PC-9 (cell line): Measurements from ENCODE around the gene ZDHHC11. TPM values are rescaled to one million over a fixed set of nuclear protein-coding genes. Genes with fewer than 3 reads are reported as not detected.

Experiments
- BruUV-seq: library from RNA; stranded (reverse); fragments of 400-500 nt; replicated peaks from 2 replicates; lab custom pipeline; 2021; lab: Mats Ljungman, UMichigan
- CTCF ChIA-PET: fragments of 300-600 bp; sonication (Branson Sonifier 250); formaldehyde crosslinking; loops from one replicate; lab custom pipeline; 2022; ENCODE audit warnings: antibody characterized with exemption; lab: Charles Lee
- POLR2A ChIA-PET: fragments of 300-600 bp; sonication (Branson Sonifier 250); formaldehyde crosslinking; loops from one replicate; lab custom pipeline; 2022; ENCODE audit warnings: antibody characterized with exemption; ENCODE audit not compliant: unreplicated experiment; lab: Charles Lee
- DNase-seq, 2 experiments: peaks; one replicate each; pipeline versions ENCODE4 v3.0.0 to v3.0.0-alpha.2; 2015 to 2022; ENCODE audit warnings: mixed read lengths in 1 of 2
- H2AFZ ChIP-seq: fragments of 200-600 bp; sonication (generic); 2 replicates; pipeline ENCODE4 v1.8.1; 2017; ENCODE audit warnings: antibody characterized with exemption
- H3F3A ChIP-seq: fragments of 200-600 bp; sonication (generic); 2 replicates; pipeline ENCODE4 v1.8.1; 2017; ENCODE audit warnings: antibody characterized with exemption, mild to moderate bottlenecking, low read depth; ENCODE audit not compliant: insufficient read depth
- H3K27ac ChIP-seq: fragments of 200-600 bp; sonication (generic); 2 replicates; pipeline ENCODE4 v1.6.1; 2016; ENCODE audit warnings: mixed run types
- H3K27me3 ChIP-seq: fragments of 200-600 bp; sonication (generic); 2 replicates; pipeline ENCODE4 v1.6.1; 2016; ENCODE audit warnings: low read depth, mixed run types; ENCODE audit not compliant: insufficient read depth
- H3K36me3 ChIP-seq: fragments of 200-600 bp; sonication (generic); 2 replicates; pipeline ENCODE4 v1.6.1; 2016; ENCODE audit warnings: low read depth, mixed run types
- H3K4me1 ChIP-seq: fragments of 200-600 bp; sonication (generic); replicated peaks from 2 replicates; pipeline ENCODE4 v1.6.1; 2016; ENCODE audit warnings: mixed run types; ENCODE audit not compliant: insufficient read depth
- H3K4me2 ChIP-seq: fragments of 200-600 bp; sonication (generic); 2 replicates; pipeline ENCODE4 v1.6.1; 2017; ENCODE audit warnings: mixed run types
- H3K4me3 ChIP-seq: fragments of 200-600 bp; sonication (generic); 2 replicates; pipeline ENCODE4 v1.6.1; 2016; ENCODE audit warnings: mixed run types
- H3K79me2 ChIP-seq: fragments of 200-600 bp; sonication (generic); 2 replicates; pipeline ENCODE4 v1.6.1; 2017; ENCODE audit warnings: low read depth, mixed run types
- H3K9me2 ChIP-seq: fragments of 200-600 bp; sonication (generic); 2 replicates; pipeline ENCODE4 v1.8.1; 2017; ENCODE audit warnings: mild to moderate bottlenecking; ENCODE audit not compliant: insufficient read depth
- H3K9me3 ChIP-seq: fragments of 200-600 bp; sonication (generic); 2 replicates; pipeline ENCODE4 v1.8.1; 2016; ENCODE audit warnings: low read depth; ENCODE audit not compliant: insufficient read depth
- H4K20me1 ChIP-seq: fragments of 200-600 bp; sonication (generic); 2 replicates; pipeline ENCODE4 v1.8.1; 2017; ENCODE audit not compliant: insufficient read depth
- EZH2 ChIP-seq: fragments of 200-600 bp; sonication (generic); IDR thresholded peaks from 2 replicates; pipeline ENCODE4 v1.8.0; 2017; ENCODE audit warnings: antibody characterized with exemption, low read depth
- intact Hi-C: fragments of 100-400 bp; cut with micrococcal nuclease; formaldehyde crosslinking; loops from one replicate; pipeline ENCODE4 v1.10.0; 2022; ENCODE audit not compliant: unreplicated experiment
- total RNA-seq: library from RNA; stranded (reverse); gene quantifications from 2 replicates; pipeline ENCODE4 v1.2.3, GENCODE V29; 2021
- TF ChIP-seq, protein P1 (sequence below): fragments of 200-600 bp; sonication (generic); conservative IDR thresholded peaks from 2 replicates; pipeline ENCODE4 v1.6.1; 2017; ENCODE audit warnings: mixed run types, antibody characterized with exemption, mild to moderate bottlenecking, moderate library complexity

ZDHHC11 gene
- total RNA-seq, 1 experiment from 2014 or later = 13.1 TPM

DNA sequence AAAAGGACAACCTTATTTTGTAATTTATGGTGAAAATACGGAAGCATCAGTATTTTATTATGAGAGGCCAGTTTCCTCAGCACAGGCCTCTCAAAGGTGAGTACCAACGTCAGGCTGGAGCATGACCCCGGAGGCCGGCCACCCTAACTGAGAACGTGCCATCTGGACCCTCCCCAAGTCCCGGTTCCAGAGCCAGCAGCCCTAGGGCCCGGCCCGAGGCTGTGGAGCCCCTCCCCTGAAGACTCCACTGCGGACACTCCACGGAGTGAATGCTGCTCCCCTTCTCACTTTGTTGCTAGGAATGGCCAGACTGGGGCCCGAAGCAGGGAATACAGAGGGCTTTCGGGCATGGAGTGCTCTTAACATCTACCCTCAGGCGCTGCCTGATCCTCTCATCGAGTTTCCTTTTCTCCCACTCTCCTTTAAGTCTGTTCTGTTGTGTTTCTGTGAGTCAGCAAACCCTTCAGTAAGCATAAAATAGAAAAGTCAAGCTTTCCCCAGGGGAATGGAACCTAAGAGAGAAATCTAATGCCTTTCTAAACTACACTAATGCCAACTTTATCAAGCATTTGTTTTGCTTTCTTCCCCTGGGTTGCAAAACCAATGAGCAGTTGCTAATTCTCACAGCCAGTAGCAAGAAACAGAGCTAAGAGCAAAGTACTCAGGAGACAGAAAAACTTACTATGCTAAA is 37.3 kb upstream of the ZDHHC11 start:
- TF ChIP-seq, protein P1, sequence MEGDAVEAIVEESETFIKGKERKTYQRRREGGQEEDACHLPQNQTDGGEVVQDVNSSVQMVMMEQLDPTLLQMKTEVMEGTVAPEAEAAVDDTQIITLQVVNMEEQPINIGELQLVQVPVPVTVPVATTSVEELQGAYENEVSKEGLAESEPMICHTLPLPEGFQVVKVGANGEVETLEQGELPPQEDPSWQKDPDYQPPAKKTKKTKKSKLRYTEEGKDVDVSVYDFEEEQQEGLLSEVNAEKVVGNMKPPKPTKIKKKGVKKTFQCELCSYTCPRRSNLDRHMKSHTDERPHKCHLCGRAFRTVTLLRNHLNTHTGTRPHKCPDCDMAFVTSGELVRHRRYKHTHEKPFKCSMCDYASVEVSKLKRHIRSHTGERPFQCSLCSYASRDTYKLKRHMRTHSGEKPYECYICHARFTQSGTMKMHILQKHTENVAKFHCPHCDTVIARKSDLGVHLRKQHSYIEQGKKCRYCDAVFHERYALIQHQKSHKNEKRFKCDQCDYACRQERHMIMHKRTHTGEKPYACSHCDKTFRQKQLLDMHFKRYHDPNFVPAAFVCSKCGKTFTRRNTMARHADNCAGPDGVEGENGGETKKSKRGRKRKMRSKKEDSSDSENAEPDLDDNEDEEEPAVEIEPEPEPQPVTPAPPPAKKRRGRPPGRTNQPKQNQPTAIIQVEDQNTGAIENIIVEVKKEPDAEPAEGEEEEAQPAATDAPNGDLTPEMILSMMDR = no peak
- no peak for TF ChIP-seq EZH2
- DNase-seq = no peak
- Histone ChIP-seq H3K79me2 (peaks cover 63% of the 10 kb centered on the region), H3K9me3 (no peaks in the 10 kb centered on the region), H3K4me2 (no peak overlapping the region), H4K20me1 (peaks cover 20% of the 10 kb centered on the region), H2AFZ (no peak overlapping the region), H3F3A (no peaks in the 10 kb centered on the region; the same call in 1 of the 2 replicates), H3K9me2 (no peaks in the 10 kb centered on the region), H3K4me3 (no peak overlapping the region), H3K4me1 (peaks cover 7% of the 10 kb centered on the region), H3K27me3 (no peaks in the 10 kb centered on the region), H3K27ac (no peak overlapping the region), H3K36me3 (peaks cover 68% of the 10 kb centered on the region)
- ChIA-PET POLR2A (no interaction called here), CTCF (no interaction called here)
- intact Hi-C loops = no loop called here
- no TSS peak for BruUV-seq

DNA sequence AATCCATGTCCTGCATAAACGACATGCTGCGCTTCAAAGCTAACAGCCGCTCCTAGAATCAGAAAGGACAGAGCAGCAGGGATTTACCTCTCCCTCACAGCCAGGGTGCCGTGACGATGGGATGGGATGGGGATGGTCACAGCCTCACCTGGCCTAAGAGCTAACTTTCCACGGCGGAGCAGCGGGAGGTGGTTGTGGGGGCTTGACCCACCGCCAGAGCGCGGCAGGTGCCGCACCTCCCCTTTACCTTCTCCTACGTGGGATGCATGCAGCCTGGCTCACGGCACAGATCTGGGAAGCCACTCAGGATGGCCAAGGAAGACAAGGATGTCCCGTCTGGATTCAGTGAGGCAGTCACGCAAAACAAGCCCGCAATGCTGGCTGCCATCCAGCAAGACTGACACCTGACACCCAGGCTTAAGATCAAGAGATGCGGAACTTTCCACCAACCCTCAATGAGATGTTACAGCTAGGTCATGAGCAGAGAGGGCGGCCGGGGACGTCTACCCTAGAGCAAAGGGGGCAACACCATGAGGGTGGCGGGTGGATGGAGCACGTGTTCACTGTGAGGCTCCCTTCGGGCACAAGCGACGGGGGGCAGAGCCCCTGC is 36.0 kb upstream of the ZDHHC11 start:
- POLR2A ChIA-PET = interaction anchor here (0.7 kb wide), 1 partner anchor 234 kb away, joined by 3 read pairs; no protein-coding TSS in a partner anchor
- Histone ChIP-seq H3K9me3 (no peaks in the 10 kb centered on the region), H3K79me2 (peaks cover 67% of the 10 kb centered on the region), H3K27me3 (no peaks in the 10 kb centered on the region), H3K36me3 (peaks cover 80% of the 10 kb centered on the region), H3K4me3 (no peak overlapping the region), H3K4me1 (peaks cover 7% of the 10 kb centered on the region), H3K27ac (no peak overlapping the region), H3K9me2 (no peaks in the 10 kb centered on the region), H3K4me2 (no peak overlapping the region), H4K20me1 (peaks cover 31% of the 10 kb centered on the region), H2AFZ (no peak overlapping the region), H3F3A (no peaks in the 10 kb centered on the region; the same call in 1 of the 2 replicates)
- BruUV-seq = no TSS peak
- CTCF ChIA-PET = interaction anchor here (0.6 kb wide), 1 partner anchor 456 kb away, joined by 4 read pairs; no protein-coding TSS in a partner anchor
- intact Hi-C loops = no loop called here
- no peak for DNase-seq
- no peak for TF ChIP-seq EZH2
- TF ChIP-seq, protein P1 = no peak

DNA sequence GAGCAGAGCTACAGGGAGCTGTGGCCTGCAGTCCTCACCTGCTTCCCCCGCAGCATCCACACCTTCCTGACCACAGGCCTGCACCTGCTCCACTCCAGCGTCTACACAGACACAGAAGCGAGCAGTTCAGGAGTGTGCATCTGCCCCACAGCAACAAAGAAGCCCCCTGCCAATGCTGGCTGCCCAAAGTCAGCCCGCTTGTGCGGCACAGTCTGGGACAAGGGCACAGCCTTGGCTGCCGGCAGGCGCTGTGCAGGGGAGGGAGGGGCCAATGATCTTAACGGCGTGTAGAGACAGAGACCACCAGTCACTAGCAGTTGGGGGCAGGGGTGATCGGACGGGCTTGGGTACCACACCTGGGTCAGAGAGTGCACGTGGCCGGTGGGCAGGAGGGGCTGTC is 35.2 kb upstream of the ZDHHC11 start:
- POLR2A ChIA-PET = interaction anchor here (0.7 kb wide), 1 partner anchor 233 kb away, joined by 3 read pairs; no protein-coding TSS in a partner anchor
- no peak overlapping the region for H3K4me3 ChIP-seq
- H3K79me2 ChIP-seq = peaks cover 62% of the 10 kb centered on the region
- DNase-seq = no peak
- no peaks in the 10 kb centered on the region for H3K27me3 ChIP-seq
- CTCF ChIA-PET = no interaction called here
- no peaks in the 10 kb centered on the region for H3K9me3 ChIP-seq
- TF ChIP-seq, protein P1 = no peak
- no peak for TF ChIP-seq EZH2
- peaks cover 37% of the 10 kb centered on the region for H4K20me1 ChIP-seq
- no peak overlapping the region for H2AFZ ChIP-seq
- intact Hi-C loops = no loop called here
- H3K36me3 ChIP-seq = peaks cover 84% of the 10 kb centered on the region
- no peak overlapping the region for H3K4me2 ChIP-seq
- no TSS peak for BruUV-seq
- H3K27ac ChIP-seq = no peak overlapping the region
- H3K9me2 ChIP-seq = no peaks in the 10 kb centered on the region
- 0 out of 2 replicates have a peak, but pooled peaks cover under 1% of the 10 kb centered on the region for H3K4me1 ChIP-seq
- no peaks in the 10 kb centered on the region; the same call in 1 of the 2 replicates for H3F3A ChIP-seq
